ENCODE measurements around the gene TAAR6. TPM values are rescaled to one million over a fixed set of nuclear protein-coding genes. Genes with fewer than 3 reads are reported as not detected.

Gene TAAR6
- total and polyA plus RNA-seq, 2 of the 8 experiments (the other 6 are each of a cell fraction or from before 2014, with no cell fraction given): 0.06 TPM; not detected in 1

DNA sequence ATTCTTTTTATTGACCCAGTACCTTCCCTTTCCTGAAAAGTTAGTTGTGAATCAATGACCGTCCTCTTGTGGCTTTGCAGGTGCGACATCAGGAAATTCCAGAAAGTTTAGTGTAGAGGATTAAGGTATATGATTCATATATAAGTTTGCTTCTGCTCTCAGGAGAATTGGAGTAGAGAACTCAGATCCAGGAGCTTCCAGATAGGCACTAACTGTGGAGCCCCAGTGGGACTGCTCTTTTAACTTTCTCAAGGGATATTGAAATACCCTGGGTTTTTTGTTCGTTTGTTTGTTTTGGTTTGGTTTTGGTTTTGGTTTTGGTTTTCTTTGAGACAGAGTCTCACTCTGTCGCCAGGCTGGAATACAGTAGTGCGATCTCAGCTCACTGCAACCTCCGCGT lies 44.4 kb downstream of the TAAR6 start:
- 88% methylated on average over 7 of the region's 7 CpGs; no CpG with 5 or more reads in 1 of the 2 experiments for WGBS, 2 experiments (ENCODE audit: extremely low coverage in 1 of 2, insufficient coverage in 1 of 2, insufficient read length in 1 of 2, insufficient replicate concordance in 2 of 2, low coverage in 1 of 2, low lambda C conversion rate in 2 of 2, missing lambda C conversion rate in 1 of 2)
- Histone ChIP-seq H2BK120ac (replicated peaks; ENCODE audit: low read depth, low read length) (no peak overlapping the region), H3K9ac (replicated peaks in 1 of 4; ENCODE audit: extremely low read depth in 1 of 4, low read depth in 3 of 4, low read length in 3 of 4) (no peak overlapping the region; a peak in 1 of 7 replicates), H2BK20ac (ENCODE audit: low read length) (no peak overlapping the region), H3K23ac (ENCODE audit: insufficient read length) (no peak overlapping the region), H4K91ac (replicated peaks; ENCODE audit: insufficient read length, low read length) (no peak overlapping the region), H4K5ac (ENCODE audit: insufficient read length, low read depth, low read length) (no peak overlapping the region), H3K4me2 (ENCODE audit: insufficient read depth in 1 of 2, low read depth in 2 of 2, low read length in 2 of 2) (no peak overlapping the region), H2AFZ (ENCODE audit: low read length) (no peak overlapping the region), H4K8ac (ENCODE audit: extremely low read depth, insufficient read depth, low read length) (no peak overlapping the region), H3K18ac (ENCODE audit: extremely low read depth, low read length) (no peak overlapping the region), H3K4ac (replicated peaks; ENCODE audit: insufficient read length, low read depth, low read length) (no peak overlapping the region), H3K56ac (replicated peaks; ENCODE audit: insufficient read length, low read depth, low read length) (no peak overlapping the region), H2AK5ac (ENCODE audit: low read depth, low read length) (no peak overlapping the region), H2BK12ac (ENCODE audit: low read depth, low read length) (no peak overlapping the region), H3K27me3 (replicated peaks in 1 of 4; ENCODE audit: control insufficient read depth in 3 of 4, extremely low read depth in 1 of 4, insufficient read depth in 3 of 4, low read length in 3 of 4) (no peaks in the 10 kb centered on the region), H3K36me3 (ENCODE audit: control insufficient read depth in 2 of 4, insufficient read depth in 4 of 4, low read length in 3 of 4) (no peaks in the 10 kb centered on the region), H3K4me1 (replicated peaks in 1 of 4; ENCODE audit: control insufficient read depth in 3 of 4, insufficient read depth in 4 of 4, low read length in 3 of 4) (no peaks in the 10 kb centered on the region), H2BK15ac (ENCODE audit: low read length) (no peak overlapping the region), H3K9me3 (ENCODE audit: insufficient read depth in 2 of 2, low read depth in 1 of 2, low read length in 1 of 2) (no peaks in the 10 kb centered on the region), H3K14ac (ENCODE audit: insufficient read length) (no peak overlapping the region), H3K4me3 (ENCODE audit: extremely low read depth in 1 of 4, insufficient read depth in 2 of 4, low read depth in 3 of 4, low read length in 4 of 4) (no peak overlapping the region), H4K20me1 (replicated peaks in 1 of 2; ENCODE audit: control insufficient read depth in 1 of 2, insufficient read depth in 2 of 2, low read length in 2 of 2) (no peaks in the 10 kb centered on the region), H3K23me2 (ENCODE audit: low read depth, low read length) (no peaks in the 10 kb centered on the region), H3K79me2 (ENCODE audit: control insufficient read depth in 1 of 2, insufficient read depth in 2 of 2, low read length in 2 of 2) (no peaks in the 10 kb centered on the region), H3K27ac (ENCODE audit: low read depth, low read length) (no peak overlapping the region), H3K79me1 (ENCODE audit: low read depth, low read length) (no peaks in the 10 kb centered on the region), H2BK5ac (ENCODE audit: low read depth, low read length) (no peak overlapping the region)
- POLR2A ChIA-PET (ENCODE audit: partially characterized antibody): no interaction called here
- FAIRE-seq (no peak), DNase-seq (ENCODE audit: low read depth in 1 of 2, low spot score in 2 of 2) (no peak)
- CTCF ChIA-PET (ENCODE audit: partially characterized antibody): interaction anchor here (1.5 kb wide), 1 partner anchor 16 kb away, joined by 3 read pairs; no protein-coding TSS in a partner anchor
- TF ChIP-seq GTF2F1 (IDR thresholded peaks at IDR 0.05; ENCODE audit: borderline replicate concordance, low read depth, low read length) (no peak), RFX5 (IDR thresholded peaks at IDR 0.05; ENCODE audit: borderline replicate concordance, low read depth, low read length) (no peak), KDM4A (IDR thresholded peaks at IDR 0.05; ENCODE audit: low read depth, low read length, severe bottlenecking) (no peak), HDAC2 (IDR thresholded peaks at IDR 0.05; ENCODE audit: borderline replicate concordance in 1 of 2, low read depth in 2 of 2, low read length in 2 of 2) (no peak), SRF (IDR thresholded peaks at IDR 0.05; ENCODE audit: low read depth, low read length) (no peak), SUZ12 (IDR thresholded peaks at IDR 0.05; ENCODE audit: low read length) (no peak), HDAC6 (IDR thresholded peaks at IDR 0.05; ENCODE audit: low read depth, low read length) (no peak), CBX8 (IDR thresholded peaks at IDR 0.05; ENCODE audit: borderline replicate concordance, low read depth, low read length) (no peak)
- TF ChIP-seq, protein P1, sequence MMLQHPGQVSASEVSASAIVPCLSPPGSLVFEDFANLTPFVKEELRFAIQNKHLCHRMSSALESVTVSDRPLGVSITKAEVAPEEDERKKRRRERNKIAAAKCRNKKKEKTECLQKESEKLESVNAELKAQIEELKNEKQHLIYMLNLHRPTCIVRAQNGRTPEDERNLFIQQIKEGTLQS (IDR thresholded peaks at IDR 0.05; ENCODE audit: insufficient read depth, low read depth, low read length): no peak
